HCT116 (cell line): Measurements from ENCODE around the gene C4orf50. TPM values are rescaled to one million over a fixed set of nuclear protein-coding genes. Genes with fewer than 3 reads are reported as not detected.

Source experiments
- ATAC-seq: fragments of 200-7000 bp; cut with Tn5 transposase; 2 replicates; pipeline ENCODE4 v1.9.1; 2020; ENCODE audit warnings: mild to moderate bottlenecking, moderate library complexity
- BruUV-seq: library from RNA; stranded (reverse); fragments of 400-500 nt; replicated peaks from 2 replicates; lab custom pipeline; 2021; lab: Mats Ljungman, UMichigan
- CTCF ChIA-PET: fragments of 300-600 bp; sonication (Branson Sonifier 250); formaldehyde crosslinking; loops from one replicate; lab custom pipeline; 2021; ENCODE audit warnings: antibody characterized with exemption; lab: Charles Lee
- POLR2A ChIA-PET: fragments of 300-600, 350-600 bp; sonication (Branson Sonifier 250); formaldehyde crosslinking; loops from one replicate; lab custom pipeline; 2021; ENCODE audit warnings: antibody characterized with exemption; lab: Charles Lee
- RAD21 ChIA-PET, 2 experiments: fragments of 300-600 bp; sonication (Branson Sonifier 250); formaldehyde crosslinking; loops; one replicate each; lab custom pipeline; 2023; ENCODE audit warnings: low total read pairs in 2 of 2; ENCODE audit not compliant: uncharacterized antibody in 2 of 2, unreplicated experiment in 2 of 2, low non-redundant PET in 1 of 2; lab: Charles Lee
- DNase-seq: peaks from one replicate; pipeline ENCODE4 v3.0.0-alpha.2; 2010; ENCODE audit warnings: low read depth, low spot score
- H2AFZ ChIP-seq: fragments of 200-600 bp; shearing (Covaris generic), sonication (generic); 2 replicates; pipeline ENCODE4 v1.6.1; 2017; ENCODE audit warnings: low read depth, mixed run types, mixed read lengths, antibody characterized with exemption, low read length; ENCODE audit not compliant: poor library complexity, severe bottlenecking
- H3K27ac ChIP-seq: 2 replicates; pipeline ENCODE4 v1.5.1; 2012; ENCODE audit warnings: low read depth, low read length
- H3K27me3 ChIP-seq: fragments of 200-600 bp; sonication (generic); 2 replicates; pipeline ENCODE4 v1.6.1; 2016; ENCODE audit warnings: mixed run types, low read length, mixed read lengths; ENCODE audit not compliant: insufficient read depth
- H3K36me3 ChIP-seq, 2 experiments: fragments of 200-500 bp in 1 of 2; fragments of 200-600 bp in 1 of 2; sonication (Bioruptor generic) in 1 of 2; sonication (generic) in 1 of 2; 2 replicates each; pipeline versions ENCODE4 v1.5.1 to v1.6.1; 2014 to 2016; ENCODE audit warnings: low read length in 2 of 2, inconsistent platforms in 1 of 2, mixed read lengths in 1 of 2, mixed run types in 1 of 2; ENCODE audit not compliant: insufficient read depth in 2 of 2, control insufficient read depth in 1 of 2
- H3K4me1 ChIP-seq, 2 experiments: fragments of 200-600 bp in 1 of 2; sonication (generic) in 1 of 2; 2 replicates each; pipeline versions ENCODE4 v1.5.1 to v1.6.1; 2012 to 2017; ENCODE audit warnings: low read length in 2 of 2, inconsistent platforms in 1 of 2, mild to moderate bottlenecking in 1 of 2, mixed read lengths in 1 of 2, mixed run types in 1 of 2, moderate library complexity in 1 of 2; ENCODE audit not compliant: insufficient read depth in 2 of 2, control insufficient read depth in 1 of 2
- H3K4me2 ChIP-seq: fragments of 200-600 bp; sonication (generic); 2 replicates; pipeline ENCODE4 v1.6.1; 2017; ENCODE audit warnings: mixed run types, low read length, mixed read lengths
- H3K4me3 ChIP-seq, 2 experiments: fragments of 200-600 bp in 1 of 2; sonication (generic) in 1 of 2; replicated peaks in 1 of 2; 2 replicates each; pipeline ENCODE4 v1.5.1; 2011 to 2016; ENCODE audit warnings: low read length in 2 of 2, control low read depth in 1 of 2, low read depth in 1 of 2, mild to moderate bottlenecking in 1 of 2, mixed read lengths in 1 of 2, mixed run types in 1 of 2
- H3K79me2 ChIP-seq: fragments of 200-600 bp; sonication (generic); 2 replicates; pipeline ENCODE4 v1.6.1; 2017; ENCODE audit warnings: mild to moderate bottlenecking, mixed run types, low read length, moderate library complexity, mixed read lengths; ENCODE audit not compliant: insufficient read depth
- H3K9ac ChIP-seq: fragments of 200-600 bp; sonication (generic); 2 replicates; pipeline ENCODE4 v1.6.1; 2016; ENCODE audit warnings: low read length, mixed read lengths
- H3K9me2 ChIP-seq: fragments of 200-600 bp; sonication (generic), shearing (Covaris generic); 2 replicates; pipeline ENCODE4 v1.6.1; 2017; ENCODE audit warnings: mixed run types, mild to moderate bottlenecking, moderate library complexity; ENCODE audit not compliant: insufficient read depth
- H3K9me3 ChIP-seq, 2 experiments: fragments of 200-500 bp in 1 of 2; fragments of 200-600 bp in 1 of 2; sonication (Bioruptor generic) in 1 of 2; sonication (generic) in 1 of 2; 2 replicates each; pipeline ENCODE4 v1.6.1; 2014 to 2017; ENCODE audit warnings: low read length in 2 of 2, mixed read lengths in 2 of 2, inconsistent platforms in 1 of 2, low read depth in 1 of 2, mild to moderate bottlenecking in 1 of 2, mixed run types in 1 of 2, moderate library complexity in 1 of 2; ENCODE audit not compliant: control insufficient read depth in 1 of 2, insufficient read depth in 1 of 2
- H4K20me1 ChIP-seq: fragments of 200-600 bp; sonication (generic), shearing (Covaris generic); 2 replicates; pipeline ENCODE4 v1.6.1; 2017; ENCODE audit warnings: mixed run types, mild to moderate bottlenecking, moderate library complexity; ENCODE audit not compliant: insufficient read depth
- CEBPB ChIP-seq: IDR thresholded peaks from 2 replicates; pipeline ENCODE4 v1.6.1; 2012; ENCODE audit warnings: low read depth
- ELF1 ChIP-seq: IDR thresholded peaks from 2 replicates; pipeline ENCODE4 v1.6.1; 2012; ENCODE audit warnings: low read depth, borderline replicate concordance
- EZH2 ChIP-seq: fragments of 200-600 bp; sonication (generic); IDR thresholded peaks from 2 replicates; pipeline ENCODE4 v1.6.1; 2017; ENCODE audit warnings: antibody characterized with exemption, mixed run types
- EZH2phosphoT487 ChIP-seq: fragments of 200-600 bp; IDR thresholded peaks from 2 replicates; pipeline ENCODE4 v1.6.1; 2018; ENCODE audit warnings: antibody characterized with exemption, borderline replicate concordance
- FOSL1 ChIP-seq: IDR thresholded peaks from 2 replicates; pipeline ENCODE4 v1.6.1; 2012; ENCODE audit warnings: low read depth
- MAX ChIP-seq: IDR thresholded peaks from 2 replicates; pipeline ENCODE4 v1.6.1; 2012
- POLR2A ChIP-seq: IDR thresholded peaks from 2 replicates; pipeline ENCODE4 v1.7.0; 2011; ENCODE audit warnings: borderline replicate concordance; ENCODE audit not compliant: insufficient read depth, insufficient read length; ENCODE audit errors: extremely low read depth
- POLR2AphosphoS5 ChIP-seq: IDR thresholded peaks from 2 replicates; pipeline ENCODE4 v1.6.1; 2011; ENCODE audit warnings: mild to moderate bottlenecking, low read depth, low read length, moderate library complexity
- REST ChIP-seq: IDR thresholded peaks from 2 replicates; pipeline ENCODE4 v1.6.1; 2012; ENCODE audit warnings: low read depth
- SIN3A ChIP-seq: IDR thresholded peaks from 2 replicates; pipeline ENCODE4 v1.6.1; 2012; ENCODE audit warnings: low read depth
- TCF7L2 ChIP-seq: IDR thresholded peaks from 2 replicates; pipeline ENCODE4 v1.7.0; 2011; ENCODE audit warnings: borderline replicate concordance, inconsistent platforms; ENCODE audit not compliant: insufficient read depth, insufficient read length; ENCODE audit errors: extremely low read depth
- ZFX ChIP-seq: fragments of 450-650 bp; IDR thresholded peaks from 2 replicates; pipeline ENCODE4 v1.6.1; 2017
- intact Hi-C: fragments of 100-400 bp; cut with micrococcal nuclease; formaldehyde crosslinking; loops from 2 replicates; pipeline ENCODE4 v1.10.0; 2022
- total RNA-seq: library from RNA; stranded (reverse); gene quantifications from one replicate; pipeline ENCODE4 v1.2.1, GENCODE V29; 2021; ENCODE audit not compliant: unreplicated experiment

C4orf50 gene
- total RNA-seq, 1 experiment from 2014 or later = not detected

GRCh38 chr4:5889002-5889696 is 129.1 kb downstream of the C4orf50 start:
- Histone ChIP-seq H3K27me3 (peaks cover 16% of the 10 kb centered on the region; the same call in 1 of the 2 replicates), H3K4me2 (no peak overlapping the region), H4K20me1 (no peaks in the 10 kb centered on the region), H3K27ac (no peak overlapping the region), H3K9me3 (no peaks in the 10 kb centered on the region), H3K36me3 (no peaks in the 10 kb centered on the region), H3K9ac (no peak overlapping the region), H3K4me3 (no peak overlapping the region), H2AFZ (no peak overlapping the region), H3K9me2 (no peaks in the 10 kb centered on the region), H3K4me1 (no peaks in the 10 kb centered on the region), H3K79me2 (no peaks in the 10 kb centered on the region)
- TF ChIP-seq FOSL1 = no peak
- TF ChIP-seq TCF7L2 = no peak
- no peak for TF ChIP-seq REST
- TF ChIP-seq MAX = no peak
- no peak for TF ChIP-seq ELF1
- TF ChIP-seq SIN3A = no peak
- TF ChIP-seq EZH2phosphoT487 = no peak
- no peak for TF ChIP-seq POLR2A
- no peak for TF ChIP-seq EZH2
- TF ChIP-seq POLR2AphosphoS5 = no peak
- no peak for TF ChIP-seq ZFX
- no peak for TF ChIP-seq CEBPB
- RAD21 ChIA-PET = no interaction called here
- POLR2A ChIA-PET = no interaction called here
- intact Hi-C loops = no loop called here
- no TSS peak for BruUV-seq
- no peak for DNase-seq
- CTCF ChIA-PET = no interaction called here
- ATAC-seq = no peak
